Measurements from ENCODE around the gene TNFSF13B.
"Not testable (repeated sequence)": the region's sequence is repeated elsewhere in the genome, so short reads cannot be mapped to it uniquely, and the experiment has no call there.

The TNFSF13B gene

GRCh38 chr13:108257248-108257647 lies 12.3 kb upstream of the TNFSF13B start:
- H2AFZ ChIP-seq (ENCODE audit: low read depth) = no peak overlapping the region
- H3K79me2 ChIP-seq (ENCODE audit: insufficient read depth, low read depth) = no peaks in the 10 kb centered on the region
- H3K36me3 ChIP-seq (ENCODE audit: insufficient read depth) = no peaks in the 10 kb centered on the region
- no peak overlapping the region for H3K4me3 ChIP-seq (IDR thresholded peaks at IDR 0.05; ENCODE audit: insufficient read depth, low read depth, low read length)
- H4K20me1 ChIP-seq (ENCODE audit: insufficient read depth) = no peaks in the 10 kb centered on the region
- no peak overlapping the region for H3K4me2 ChIP-seq
- no peak overlapping the region for H3K27ac ChIP-seq
- no peaks in the 10 kb centered on the region for H3K4me1 ChIP-seq (ENCODE audit: low read depth, poor library complexity, severe bottlenecking)
- H3K27me3 ChIP-seq (ENCODE audit: insufficient read depth, low read depth) = no peaks in the 10 kb centered on the region
- H3K9ac ChIP-seq = no peak overlapping the region
- no peak for TF ChIP-seq CTCF (conservative IDR thresholded peaks at IDR 0.05; ENCODE audit: low read depth, low read length)

- H2AFZ ChIP-seq (ENCODE audit: low read depth) = no peak overlapping the region
- H3K4me2 ChIP-seq = no peak overlapping the region
- no peaks in the 10 kb centered on the region for H4K20me1 ChIP-seq (ENCODE audit: insufficient read depth)
- no peak for TF ChIP-seq CTCF (conservative IDR thresholded peaks at IDR 0.05; ENCODE audit: low read depth, low read length)
- no peaks in the 10 kb centered on the region for H3K4me1 ChIP-seq (ENCODE audit: low read depth, poor library complexity, severe bottlenecking)
- H3K4me3 ChIP-seq (IDR thresholded peaks at IDR 0.05; ENCODE audit: insufficient read depth, low read depth, low read length) = no peak overlapping the region
- no peaks in the 10 kb centered on the region for H3K79me2 ChIP-seq (ENCODE audit: insufficient read depth, low read depth)
- no peaks in the 10 kb centered on the region for H3K27me3 ChIP-seq (ENCODE audit: insufficient read depth, low read depth)
- H3K27ac ChIP-seq = no peak overlapping the region
- no peaks in the 10 kb centered on the region for H3K36me3 ChIP-seq (ENCODE audit: insufficient read depth)
- no peak overlapping the region for H3K9ac ChIP-seq
Observed at GRCh38 chr13:108263621-108264355, 5.7 kb upstream of the TNFSF13B start.

GRCh38 chr13:108266321-108266990 lies 3.1 kb upstream of the TNFSF13B start:
- H3K79me2 ChIP-seq (ENCODE audit: insufficient read depth, low read depth) = no peaks in the 10 kb centered on the region
- H3K4me3 ChIP-seq (IDR thresholded peaks at IDR 0.05; ENCODE audit: insufficient read depth, low read depth, low read length) = no peak overlapping the region
- H4K20me1 ChIP-seq (ENCODE audit: insufficient read depth) = no peaks in the 10 kb centered on the region
- H3K27ac ChIP-seq = no peak overlapping the region
- no peak overlapping the region for H2AFZ ChIP-seq (ENCODE audit: low read depth)
- H3K4me2 ChIP-seq = no peak overlapping the region
- no peak for TF ChIP-seq CTCF (conservative IDR thresholded peaks at IDR 0.05; ENCODE audit: low read depth, low read length)
- H3K36me3 ChIP-seq (ENCODE audit: insufficient read depth) = no peaks in the 10 kb centered on the region
- peaks cover 16% of the 10 kb centered on the region for H3K4me1 ChIP-seq (ENCODE audit: low read depth, poor library complexity, severe bottlenecking)
- H3K9ac ChIP-seq = no peak overlapping the region
- H3K27me3 ChIP-seq (ENCODE audit: insufficient read depth, low read depth) = no peaks in the 10 kb centered on the region

GRCh38 chr13:108267347-108267746 lies 2.2 kb upstream of the TNFSF13B start:
- H3K4me3 ChIP-seq (IDR thresholded peaks at IDR 0.05; ENCODE audit: insufficient read depth, low read depth, low read length) = no peak overlapping the region
- no peak overlapping the region for H3K27ac ChIP-seq
- no peak for TF ChIP-seq CTCF (conservative IDR thresholded peaks at IDR 0.05; ENCODE audit: low read depth, low read length)
- peaks cover 17% of the 10 kb centered on the region for H3K4me1 ChIP-seq (ENCODE audit: low read depth, poor library complexity, severe bottlenecking)
- H3K79me2 ChIP-seq (ENCODE audit: insufficient read depth, low read depth) = no peaks in the 10 kb centered on the region
- H2AFZ ChIP-seq (ENCODE audit: low read depth) = no peak overlapping the region
- no peaks in the 10 kb centered on the region for H3K36me3 ChIP-seq (ENCODE audit: insufficient read depth)
- no peak overlapping the region for H3K4me2 ChIP-seq
- no peak overlapping the region for H3K9ac ChIP-seq
- H4K20me1 ChIP-seq (ENCODE audit: insufficient read depth) = no peaks in the 10 kb centered on the region
- H3K27me3 ChIP-seq (ENCODE audit: insufficient read depth, low read depth) = no peaks in the 10 kb centered on the region

- H3K4me2 ChIP-seq; H3K36me3 ChIP-seq (ENCODE audit: insufficient read depth); H3K79me2 ChIP-seq (ENCODE audit: insufficient read depth, low read depth); H3K4me3 ChIP-seq (IDR thresholded peaks at IDR 0.05; ENCODE audit: insufficient read depth, low read depth, low read length); H4K20me1 ChIP-seq (ENCODE audit: insufficient read depth); H2AFZ ChIP-seq (ENCODE audit: low read depth); H3K9ac ChIP-seq; H3K27me3 ChIP-seq (ENCODE audit: insufficient read depth, low read depth); H3K27ac ChIP-seq: not testable (repeated sequence)
- peaks cover 17% of the 10 kb centered on the region for H3K4me1 ChIP-seq (ENCODE audit: low read depth, poor library complexity, severe bottlenecking)
Observed at GRCh38 chr13:108267855-108268254, 1.7 kb upstream of the TNFSF13B start.
